SU-DHL-6 (cell line): ENCODE results near the gene CPPED1.

ENCODE experiments used
- H2AFZ ChIP-seq: fragments of 200-600 bp; sonication (generic); 2 replicates; pipeline ENCODE4 v1.6.1; 2014; ENCODE audit warnings: low read depth, mild to moderate bottlenecking, moderate library complexity, mixed read lengths, antibody characterized with exemption, low read length; ENCODE audit not compliant: severe bottlenecking
- H3F3A ChIP-seq: fragments of 200-600 bp; shearing (Covaris generic); 2 replicates; pipeline ENCODE4 v1.6.0; 2016; ENCODE audit warnings: antibody characterized with exemption, mild to moderate bottlenecking; ENCODE audit not compliant: insufficient read depth
- H3K27ac ChIP-seq: fragments of 200-600 bp; sonication (generic); 2 replicates; pipeline ENCODE4 v1.5.1; 2016; ENCODE audit warnings: low read depth, mild to moderate bottlenecking, low read length, moderate library complexity, mixed read lengths
- H3K27me3 ChIP-seq: fragments of 200-600 bp; sonication (generic), shearing (Covaris generic); 2 replicates; pipeline ENCODE4 v1.6.0; 2014; ENCODE audit warnings: mild to moderate bottlenecking, low read length
- H3K36me3 ChIP-seq: fragments of 200-600 bp; sonication (generic); 2 replicates; pipeline ENCODE4 v1.6.1; 2014; ENCODE audit warnings: mild to moderate bottlenecking, low read length, mixed read lengths
- H3K4me2 ChIP-seq: fragments of 300-600, 200-600 bp; shearing (Covaris generic), sonication (generic); 2 replicates; pipeline ENCODE4 v1.6.0; 2014; ENCODE audit warnings: low read length, low read depth, mild to moderate bottlenecking; ENCODE audit not compliant: poor library complexity, severe bottlenecking
- H3K4me3 ChIP-seq: fragments of 200-600 bp; sonication (generic); 2 replicates; pipeline ENCODE4 v1.5.1; 2014; ENCODE audit warnings: antibody characterized with exemption, low read length, mild to moderate bottlenecking, mixed read lengths; ENCODE audit not compliant: insufficient read depth, poor library complexity, severe bottlenecking
- H3K79me2 ChIP-seq: fragments of 200-600 bp; sonication (generic); 2 replicates; pipeline ENCODE4 v1.6.1; 2014; ENCODE audit warnings: mild to moderate bottlenecking, low read length, moderate library complexity; ENCODE audit not compliant: insufficient read depth
- H3K9ac ChIP-seq: fragments of 200-600 bp; sonication (generic); 2 replicates; pipeline ENCODE4 v1.7.0; 2014; ENCODE audit warnings: mild to moderate bottlenecking, low read length
- H3K9me2 ChIP-seq: fragments of 200-600 bp; sonication (generic); replicated peaks from 2 replicates; pipeline ENCODE4 v1.6.1; 2014; ENCODE audit warnings: low read length; ENCODE audit not compliant: insufficient read depth
- H3K9me3 ChIP-seq: fragments of 200-600 bp; sonication (generic); 2 replicates; pipeline ENCODE4 v1.6.1; 2014; ENCODE audit warnings: low read length, mixed read lengths; ENCODE audit not compliant: insufficient read depth
- H4K20me1 ChIP-seq: fragments of 200-600 bp; sonication (generic); 2 replicates; pipeline ENCODE4 v1.6.1; 2014; ENCODE audit warnings: low read depth, mild to moderate bottlenecking, antibody characterized with exemption, low read length, moderate library complexity, mixed read lengths
- EZH2phosphoT487 ChIP-seq: fragments of 200-600 bp; sonication (generic), shearing (Covaris generic); conservative IDR thresholded peaks from 2 replicates; pipeline ENCODE4 v1.6.1; 2018; ENCODE audit warnings: mild to moderate bottlenecking, antibody characterized with exemption, low read length, moderate library complexity, mixed read lengths
- TF ChIP-seq, protein P1 (sequence below): fragments of 200-600 bp; sonication (generic); IDR thresholded peaks from one replicate; pipeline ENCODE4 v1.5.1; 2017; ENCODE audit warnings: antibody characterized with exemption, mild to moderate bottlenecking, low read length, moderate library complexity; ENCODE audit not compliant: insufficient read depth, poor library complexity, severe bottlenecking

The CPPED1 gene

DNA sequence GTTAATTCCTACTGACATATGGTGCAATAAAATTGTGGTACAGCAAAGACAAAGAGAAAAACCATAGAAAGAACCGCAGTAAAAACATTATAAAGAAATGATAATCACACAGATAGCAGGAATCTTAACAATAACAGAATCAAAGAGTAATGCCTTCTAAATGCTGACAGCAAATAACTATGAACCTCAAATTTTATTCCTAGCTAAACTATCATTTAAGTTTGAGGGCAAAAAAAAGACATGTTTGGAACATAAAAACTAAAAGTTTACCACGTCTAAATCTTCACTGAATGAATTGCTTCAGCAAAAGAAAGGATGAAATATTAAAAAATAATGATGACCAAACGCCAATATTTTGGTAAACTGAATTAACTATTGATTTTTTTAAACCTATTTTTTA lies 135.8 kb downstream of the CPPED1 start:
- Histone ChIP-seq H3K79me2 (no peaks in the 10 kb centered on the region), H3K27ac (no peak overlapping the region), H3K9ac (no peak overlapping the region), H3K36me3 (no peaks in the 10 kb centered on the region; the same call in 1 of the 2 replicates), H2AFZ (no peak overlapping the region), H3F3A (no peaks in the 10 kb centered on the region), H3K9me3 (no peaks in the 10 kb centered on the region), H3K4me3 (no peak overlapping the region), H3K4me2 (no peak overlapping the region), H4K20me1 (no peaks in the 10 kb centered on the region), H3K9me2 (no peaks in the 10 kb centered on the region), H3K27me3 (no peaks in the 10 kb centered on the region)
- no peak for TF ChIP-seq EZH2phosphoT487
- TF ChIP-seq, protein P1, sequence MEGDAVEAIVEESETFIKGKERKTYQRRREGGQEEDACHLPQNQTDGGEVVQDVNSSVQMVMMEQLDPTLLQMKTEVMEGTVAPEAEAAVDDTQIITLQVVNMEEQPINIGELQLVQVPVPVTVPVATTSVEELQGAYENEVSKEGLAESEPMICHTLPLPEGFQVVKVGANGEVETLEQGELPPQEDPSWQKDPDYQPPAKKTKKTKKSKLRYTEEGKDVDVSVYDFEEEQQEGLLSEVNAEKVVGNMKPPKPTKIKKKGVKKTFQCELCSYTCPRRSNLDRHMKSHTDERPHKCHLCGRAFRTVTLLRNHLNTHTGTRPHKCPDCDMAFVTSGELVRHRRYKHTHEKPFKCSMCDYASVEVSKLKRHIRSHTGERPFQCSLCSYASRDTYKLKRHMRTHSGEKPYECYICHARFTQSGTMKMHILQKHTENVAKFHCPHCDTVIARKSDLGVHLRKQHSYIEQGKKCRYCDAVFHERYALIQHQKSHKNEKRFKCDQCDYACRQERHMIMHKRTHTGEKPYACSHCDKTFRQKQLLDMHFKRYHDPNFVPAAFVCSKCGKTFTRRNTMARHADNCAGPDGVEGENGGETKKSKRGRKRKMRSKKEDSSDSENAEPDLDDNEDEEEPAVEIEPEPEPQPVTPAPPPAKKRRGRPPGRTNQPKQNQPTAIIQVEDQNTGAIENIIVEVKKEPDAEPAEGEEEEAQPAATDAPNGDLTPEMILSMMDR: no peak

- Histone ChIP-seq H2AFZ (no peak overlapping the region), H3K4me2 (no peak overlapping the region), H3K4me3 (no peak overlapping the region)
These were observed 139.4 kb downstream of the CPPED1 start for GRCh38 chr16:12664164-12664733.

GRCh38 chr16:12661656-12662172 lies 142.0 kb downstream of the CPPED1 start:
- H3K79me2 ChIP-seq: no peaks in the 10 kb centered on the region

More at GRCh38 chr16:12664164-12664733, 139.4 kb downstream of the CPPED1 start:
- Histone ChIP-seq H3K27me3 (no peaks in the 10 kb centered on the region), H3K9me3 (no peaks in the 10 kb centered on the region), H3K36me3 (no peaks in the 10 kb centered on the region; the same call in 1 of the 2 replicates), H3K9ac (no peak overlapping the region), H3F3A (no peaks in the 10 kb centered on the region), H3K79me2 (no peaks in the 10 kb centered on the region), H3K27ac (no peak overlapping the region), H4K20me1 (no peaks in the 10 kb centered on the region), H3K9me2 (no peaks in the 10 kb centered on the region)
- TF ChIP-seq EZH2phosphoT487: no peak

DNA sequence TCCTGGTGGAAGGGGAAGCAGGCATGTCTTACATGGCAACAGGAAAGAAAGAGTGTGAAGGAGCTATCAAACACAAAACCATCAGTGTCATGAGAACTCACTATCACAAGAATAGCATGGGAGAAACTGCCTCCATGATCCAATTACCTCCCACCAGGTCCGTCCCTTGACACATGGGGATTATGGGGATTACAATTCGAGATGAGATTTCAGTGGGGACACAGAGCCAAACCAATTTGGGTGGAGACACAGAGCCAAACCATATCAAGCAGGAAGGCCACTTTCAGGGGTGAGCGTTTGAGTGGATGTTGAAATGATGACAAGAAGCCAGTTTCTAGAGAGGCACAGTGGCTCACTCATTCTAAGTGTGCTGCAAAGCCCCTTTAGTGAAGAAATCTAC lies 143.8 kb downstream of the CPPED1 start:
- Histone ChIP-seq H3K36me3 (no peaks in the 10 kb centered on the region), H4K20me1 (no peaks in the 10 kb centered on the region), H3K4me3 (no peak overlapping the region), H2AFZ (no peak overlapping the region), H3K79me2 (no peaks in the 10 kb centered on the region), H3K9ac (no peak overlapping the region), H3K27ac (no peak overlapping the region), H3K9me3 (no peaks in the 10 kb centered on the region), H3K4me2 (no peak overlapping the region), H3F3A (no peaks in the 10 kb centered on the region), H3K27me3 (no peaks in the 10 kb centered on the region), H3K9me2 (no peaks in the 10 kb centered on the region)
- no peak for TF ChIP-seq EZH2phosphoT487
- TF ChIP-seq, protein P1: no peak

More at GRCh38 chr16:12661656-12662172, 142.0 kb downstream of the CPPED1 start:
- H3K4me2 ChIP-seq: no peak overlapping the region
- H3K9me3 ChIP-seq: no peaks in the 10 kb centered on the region
- H2AFZ ChIP-seq: no peak overlapping the region
- no peaks in the 10 kb centered on the region for H3K36me3 ChIP-seq
- H3K27ac ChIP-seq: no peak overlapping the region
- H3K27me3 ChIP-seq: no peaks in the 10 kb centered on the region
- no peaks in the 10 kb centered on the region for H3K9me2 ChIP-seq
- H4K20me1 ChIP-seq: no peaks in the 10 kb centered on the region
- H3K4me3 ChIP-seq: no peak overlapping the region
- H3F3A ChIP-seq: no peaks in the 10 kb centered on the region
- TF ChIP-seq EZH2phosphoT487: no peak
- H3K9ac ChIP-seq: no peak overlapping the region
